Smooth muscle cell (in vitro differentiated cells): ENCODE results near the gene CHI3L1. TPM values are rescaled to one million over a fixed set of nuclear protein-coding genes. Genes with fewer than 3 reads are reported as not detected.
A peak's percentile ranks its signal among the peaks of the same experiment; 100 is the strongest.

ENCODE experiments used
- DNase-seq: peaks from one replicate; lab custom pipeline; 2025; ENCODE audit not compliant: unreplicated experiment; lab: John Stamatoyannopoulos, UW
- H2AFZ ChIP-seq: fragments of 200-600 bp; sonication (generic); 2 replicates; pipeline ENCODE4 v1.6.0; 2016; ENCODE audit warnings: antibody characterized with exemption, low read depth, mild to moderate bottlenecking
- H3F3A ChIP-seq: fragments of 200-600 bp; sonication (generic); 2 replicates; pipeline ENCODE4 v1.6.0; 2017; ENCODE audit warnings: antibody characterized with exemption, low read depth
- H3K27ac ChIP-seq: fragments of 200-600 bp; sonication (generic); 2 replicates; pipeline ENCODE4 v1.5.1; 2016; ENCODE audit warnings: low read depth, mild to moderate bottlenecking
- H3K27me3 ChIP-seq: fragments of 200-600 bp; sonication (generic); 2 replicates; pipeline ENCODE4 v1.6.1; 2016; ENCODE audit warnings: low read depth, mild to moderate bottlenecking
- H3K36me3 ChIP-seq: fragments of 200-600 bp; sonication (generic); 2 replicates; pipeline ENCODE4 v1.5.1; 2016; ENCODE audit warnings: low read depth
- H3K4me1 ChIP-seq: fragments of 200-600 bp; sonication (generic); 2 replicates; pipeline ENCODE4 v1.5.1; 2016; ENCODE audit warnings: low read depth
- H3K4me2 ChIP-seq: fragments of 200-600 bp; sonication (generic); 2 replicates; pipeline ENCODE4 v1.6.0; 2016; ENCODE audit warnings: mild to moderate bottlenecking
- H3K4me3 ChIP-seq: fragments of 200-600 bp; sonication (generic); 2 replicates; pipeline ENCODE4 v1.5.1; 2016; ENCODE audit warnings: mild to moderate bottlenecking
- H3K79me2 ChIP-seq: fragments of 200-600 bp; sonication (generic); 2 replicates; pipeline ENCODE4 v1.6.0; 2016; ENCODE audit warnings: low read depth, mild to moderate bottlenecking
- H3K9ac ChIP-seq: fragments of 200-600 bp; sonication (generic); 2 replicates; pipeline ENCODE4 v1.6.0; 2016; ENCODE audit warnings: low read depth
- H3K9me3 ChIP-seq: fragments of 200-600 bp; sonication (generic); replicated peaks from 2 replicates; pipeline ENCODE4 v1.5.1; 2016; ENCODE audit warnings: low read depth
- H4K20me1 ChIP-seq: fragments of 200-600 bp; sonication (generic); 2 replicates; pipeline ENCODE4 v1.6.0; 2016; ENCODE audit warnings: low read depth
- WGBS: methylation state at CpG from one replicate; pipeline ENCODE4 v1.1.7; 2016; ENCODE audit warnings: low lambda C conversion rate; 5-methylcytosine and 5-hydroxymethylcytosine counted together
- polyA plus RNA-seq: library from polyadenylated mRNA; unstranded; fragments of >200 nt; fragmentation: Nextera tagmentation; extraction: Ambion mirVana; gene quantifications from 2 replicates; pipeline ENCODE4 v1.2.1, GENCODE V29; 2016
- total RNA-seq: library from RNA; depleted of rRNA; stranded (reverse); fragments of >200 nt; gene quantifications from 2 replicates; pipeline ENCODE4 v1.2.3, GENCODE V29; 2014
- TF ChIP-seq, protein P1 (sequence below): fragments of 200-600 bp; sonication (generic); IDR thresholded peaks from 2 replicates; pipeline ENCODE4 v1.5.1; 2017; ENCODE audit warnings: borderline replicate concordance, mild to moderate bottlenecking, antibody characterized with exemption; ENCODE audit not compliant: insufficient read depth, poor library complexity, severe bottlenecking

CHI3L1 gene
- total and polyA plus RNA-seq, 2 experiments from 2014 or later: 45.4 to 53.6 TPM

- no peaks in the 10 kb centered on the region for H3K9me3 ChIP-seq
- peaks cover 7% of the 10 kb centered on the region for H3K79me2 ChIP-seq
- TF ChIP-seq, protein P1, sequence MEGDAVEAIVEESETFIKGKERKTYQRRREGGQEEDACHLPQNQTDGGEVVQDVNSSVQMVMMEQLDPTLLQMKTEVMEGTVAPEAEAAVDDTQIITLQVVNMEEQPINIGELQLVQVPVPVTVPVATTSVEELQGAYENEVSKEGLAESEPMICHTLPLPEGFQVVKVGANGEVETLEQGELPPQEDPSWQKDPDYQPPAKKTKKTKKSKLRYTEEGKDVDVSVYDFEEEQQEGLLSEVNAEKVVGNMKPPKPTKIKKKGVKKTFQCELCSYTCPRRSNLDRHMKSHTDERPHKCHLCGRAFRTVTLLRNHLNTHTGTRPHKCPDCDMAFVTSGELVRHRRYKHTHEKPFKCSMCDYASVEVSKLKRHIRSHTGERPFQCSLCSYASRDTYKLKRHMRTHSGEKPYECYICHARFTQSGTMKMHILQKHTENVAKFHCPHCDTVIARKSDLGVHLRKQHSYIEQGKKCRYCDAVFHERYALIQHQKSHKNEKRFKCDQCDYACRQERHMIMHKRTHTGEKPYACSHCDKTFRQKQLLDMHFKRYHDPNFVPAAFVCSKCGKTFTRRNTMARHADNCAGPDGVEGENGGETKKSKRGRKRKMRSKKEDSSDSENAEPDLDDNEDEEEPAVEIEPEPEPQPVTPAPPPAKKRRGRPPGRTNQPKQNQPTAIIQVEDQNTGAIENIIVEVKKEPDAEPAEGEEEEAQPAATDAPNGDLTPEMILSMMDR: no peak
- H3K27ac ChIP-seq: peak overlapping the region; percentile 5
- DNase-seq: no peak
- 63% methylated on average over 9 of the region's 9 CpGs for WGBS
- H3K4me2 ChIP-seq: peak overlapping the region; percentile 1
- H2AFZ ChIP-seq: no peak overlapping the region
- H3F3A ChIP-seq: peaks cover 12% of the 10 kb centered on the region
- no peak overlapping the region for H3K4me3 ChIP-seq
- no peak overlapping the region for H3K9ac ChIP-seq
- no peaks in the 10 kb centered on the region for H4K20me1 ChIP-seq
- no peaks in the 10 kb centered on the region for H3K27me3 ChIP-seq
- no peaks in the 10 kb centered on the region for H3K36me3 ChIP-seq
- H3K4me1 ChIP-seq: peaks cover 41% of the 10 kb centered on the region
Observed at GRCh38 chr1:203151362-203152157, 34.9 kb downstream of the CHI3L1 start.

DNA sequence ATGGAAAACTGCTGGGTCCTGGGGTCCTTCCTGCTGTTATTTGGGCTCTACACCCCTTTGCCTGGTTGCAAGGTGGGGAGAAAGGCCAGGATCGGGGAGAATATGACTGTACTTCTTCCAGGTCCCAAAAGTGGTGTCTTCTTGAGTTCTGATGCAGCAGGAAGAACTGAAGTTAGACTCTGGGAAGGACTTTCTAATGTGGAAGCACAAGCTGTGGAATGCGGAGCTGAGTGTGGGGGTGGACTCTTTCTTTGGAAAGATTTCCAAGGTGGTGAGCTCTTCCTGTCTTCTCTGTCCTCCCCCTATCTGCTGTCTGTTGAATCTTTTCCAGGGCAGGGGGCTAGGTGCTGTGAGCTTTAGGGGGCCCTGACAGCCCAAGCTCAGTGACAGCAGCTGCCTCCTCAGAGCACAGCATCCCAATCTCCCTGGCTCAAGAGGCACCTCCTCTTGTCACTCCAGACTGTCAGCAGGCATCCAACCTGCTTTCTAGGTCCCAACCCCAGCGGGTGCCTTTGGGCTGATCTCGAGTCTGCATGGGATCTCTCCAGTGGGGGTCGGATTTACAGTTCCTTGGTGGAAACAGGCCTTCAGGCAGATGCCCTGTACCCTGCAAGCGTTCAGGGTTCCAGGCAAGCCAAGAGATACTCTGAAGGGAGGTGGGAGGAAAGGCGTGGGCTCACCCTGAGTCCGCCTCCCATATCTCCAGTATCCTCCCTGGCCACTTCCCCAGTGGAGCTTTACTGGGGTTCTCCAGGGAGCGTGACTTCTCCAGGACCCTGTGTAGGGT lies 35.8 kb downstream of the CHI3L1 start:
- Histone ChIP-seq H3K4me2 (no peak overlapping the region), H3K9me3 (no peaks in the 10 kb centered on the region), H3F3A (peaks cover 12% of the 10 kb centered on the region), H3K79me2 (peaks cover 7% of the 10 kb centered on the region), H3K27me3 (no peaks in the 10 kb centered on the region), H3K4me3 (no peak overlapping the region), H3K4me1 (peaks cover 41% of the 10 kb centered on the region), H4K20me1 (no peaks in the 10 kb centered on the region), H3K36me3 (no peaks in the 10 kb centered on the region), H3K9ac (no peak overlapping the region), H2AFZ (no peak overlapping the region), H3K27ac (no peak overlapping the region)
- TF ChIP-seq, protein P1: no peak
- DNase-seq: no peak
- WGBS: 75% methylated on average over 9 of the region's 9 CpGs

- Histone ChIP-seq H3K9me3 (no peaks in the 10 kb centered on the region), H4K20me1 (no peaks in the 10 kb centered on the region), H3K27ac (no peak overlapping the region), H3K79me2 (peaks cover 10% of the 10 kb centered on the region), H3K4me3 (no peak overlapping the region), H3K4me1 (peaks cover 37% of the 10 kb centered on the region), H2AFZ (no peak overlapping the region), H3K4me2 (no peak overlapping the region), H3K9ac (no peak overlapping the region), H3F3A (peaks cover 12% of the 10 kb centered on the region), H3K27me3 (no peaks in the 10 kb centered on the region), H3K36me3 (no peaks in the 10 kb centered on the region)
- TF ChIP-seq, protein P1: no peak
- WGBS: 51% methylated on average over 7 of the region's 7 CpGs
- no peak for DNase-seq
Observed at GRCh38 chr1:203149188-203149840, 37.2 kb downstream of the CHI3L1 start.
